ENCODE measurements around the gene PTPRK.
"Not testable (repeated sequence)": the region's sequence is repeated elsewhere in the genome, so short reads cannot be mapped to it uniquely, and the experiment has no call there.

PTPRK gene

GRCh38 chr6:127939442-127940066, 580.8 kb downstream of the PTPRK start:
- DNase-seq = no peak

- DNase-seq = no peak
Observed at GRCh38 chr6:127938701-127939100, 581.7 kb downstream of the PTPRK start.

GRCh38 chr6:127937747-127938146, 582.7 kb downstream of the PTPRK start:
- DNase-seq = no peak

- no peak for DNase-seq
Observed at GRCh38 chr6:127937102-127937501, 583.3 kb downstream of the PTPRK start.

- no peak for DNase-seq
Observed at GRCh38 chr6:127934956-127935355, 585.4 kb downstream of the PTPRK start.

GRCh38 chr6:127933852-127934840, 586.3 kb downstream of the PTPRK start:
- no peak for DNase-seq

GRCh38 chr6:127933137-127933536, 587.3 kb downstream of the PTPRK start:
- DNase-seq = no peak

- DNase-seq = no peak
Observed at GRCh38 chr6:127932708-127933107, 587.7 kb downstream of the PTPRK start.

- DNase-seq = not testable (repeated sequence)
Observed at GRCh38 chr6:127926441-127926840, 594.0 kb downstream of the PTPRK start.

- DNase-seq = no peak
Observed at GRCh38 chr6:127924440-127924839, 596.0 kb downstream of the PTPRK start.

GRCh38 chr6:127924031-127924430, 596.4 kb downstream of the PTPRK start:
- no peak for DNase-seq

GRCh38 chr6:127923135-127923534, 597.3 kb downstream of the PTPRK start:
- no peak for DNase-seq

GRCh38 chr6:127921982-127922381, 598.4 kb downstream of the PTPRK start:
- DNase-seq = no peak

- DNase-seq = no peak
Observed at GRCh38 chr6:127920804-127921203, 599.6 kb downstream of the PTPRK start.
